ELR (cell line): ENCODE data around the gene PTPRT.

ENCODE experiments used
- DNase-seq: peaks from one replicate; pipeline ENCODE4 v3.0.0-alpha.2; 2015; ENCODE audit warnings: low read depth

Gene PTPRT

GRCh38 chr20:42795111-42795695 lies 394.5 kb downstream of the PTPRT start:
- DNase-seq, result no peak

GRCh38 chr20:42792052-42792451 lies 397.7 kb downstream of the PTPRT start:
- DNase-seq, result no peak

- DNase-seq, result no peak
Measured at GRCh38 chr20:42790111-42790510, 399.6 kb downstream of the PTPRT start.

- DNase-seq, result no peak
Measured at GRCh38 chr20:42788707-42789106, 401.0 kb downstream of the PTPRT start.

GRCh38 chr20:42785041-42785440 lies 404.7 kb downstream of the PTPRT start:
- no peak for DNase-seq

DNA sequence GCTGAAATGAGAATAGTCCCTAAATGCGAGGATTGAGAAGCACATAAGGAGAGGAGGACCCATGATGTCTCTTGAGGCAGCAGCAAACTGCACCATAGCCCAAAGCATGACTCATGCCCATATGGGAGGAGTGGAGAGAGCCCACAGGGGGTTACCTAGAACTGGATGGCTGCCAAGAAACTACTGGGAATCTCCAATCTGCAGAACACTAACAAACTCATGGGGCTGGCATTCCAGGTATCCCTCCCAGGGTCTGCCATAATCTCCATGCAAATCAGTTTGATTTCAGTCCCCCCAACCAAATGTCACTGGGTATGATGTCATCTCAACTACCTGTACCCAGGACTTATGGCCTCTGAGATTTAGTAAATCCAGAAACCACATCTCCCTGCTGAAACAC lies 410.5 kb downstream of the PTPRT start:
- DNase-seq, result no peak

GRCh38 chr20:42775866-42776265 lies 413.8 kb downstream of the PTPRT start:
- no peak for DNase-seq

DNA sequence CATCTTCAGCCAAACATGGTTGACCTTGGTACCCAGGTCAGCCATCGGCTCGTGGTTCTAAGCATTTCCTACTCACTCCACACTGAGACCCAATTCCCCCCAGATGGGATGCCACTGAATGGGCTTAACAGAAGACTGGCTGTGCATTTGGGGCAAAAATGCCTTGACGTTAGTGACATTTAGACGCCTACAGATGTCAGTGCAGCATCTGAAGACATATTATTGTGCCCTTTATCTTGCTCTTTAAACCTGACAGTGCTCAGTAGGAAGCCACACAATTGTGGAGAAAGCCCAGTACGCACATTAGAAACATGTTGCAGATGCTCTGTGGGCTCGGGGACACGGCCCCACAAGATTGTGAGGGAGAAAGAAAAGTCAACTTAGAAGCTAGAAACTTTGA lies 414.7 kb downstream of the PTPRT start:
- DNase-seq, result no peak

GRCh38 chr20:42763015-42763414 lies 426.7 kb downstream of the PTPRT start:
- DNase-seq, result no peak

DNA sequence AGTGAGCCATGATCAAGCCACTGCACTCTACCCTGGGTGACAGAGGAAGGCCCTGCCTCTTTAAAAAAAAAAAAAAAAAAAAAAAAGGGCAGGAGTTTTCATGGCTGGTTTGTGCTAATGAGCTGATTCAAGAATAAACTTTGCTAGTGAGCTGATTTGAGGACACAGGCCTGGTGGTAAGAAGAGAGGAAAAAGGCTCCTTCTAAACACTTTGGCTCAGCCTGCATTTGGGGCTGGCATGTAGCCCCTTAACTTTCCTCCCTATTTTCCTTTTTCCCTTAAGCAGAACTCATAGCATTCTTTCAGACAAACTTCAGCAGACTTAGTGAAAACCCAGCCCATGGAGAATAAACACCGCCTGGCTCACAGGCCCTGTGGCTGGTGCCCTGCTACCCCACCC lies 432.7 kb downstream of the PTPRT start:
- no peak for DNase-seq

DNA sequence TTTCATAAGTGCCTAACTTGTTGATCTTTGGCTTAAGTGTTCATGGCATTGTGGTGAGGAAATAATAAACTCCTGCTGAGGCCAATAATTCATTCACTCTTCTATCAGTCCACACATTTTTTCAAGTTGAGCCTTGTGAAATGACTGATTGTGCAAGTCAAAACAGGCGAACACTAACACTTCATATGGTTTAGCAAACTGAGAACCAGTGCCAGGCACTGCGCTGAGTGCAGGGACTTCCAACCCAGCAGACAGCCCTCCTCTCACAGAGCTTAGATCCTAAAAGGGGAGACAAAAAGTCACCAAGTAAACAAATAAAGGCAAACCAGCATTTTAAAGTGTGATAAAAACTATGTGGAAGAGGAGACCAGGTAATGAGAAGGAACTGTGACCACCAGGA lies 435.0 kb downstream of the PTPRT start:
- DNase-seq, result no peak

DNA sequence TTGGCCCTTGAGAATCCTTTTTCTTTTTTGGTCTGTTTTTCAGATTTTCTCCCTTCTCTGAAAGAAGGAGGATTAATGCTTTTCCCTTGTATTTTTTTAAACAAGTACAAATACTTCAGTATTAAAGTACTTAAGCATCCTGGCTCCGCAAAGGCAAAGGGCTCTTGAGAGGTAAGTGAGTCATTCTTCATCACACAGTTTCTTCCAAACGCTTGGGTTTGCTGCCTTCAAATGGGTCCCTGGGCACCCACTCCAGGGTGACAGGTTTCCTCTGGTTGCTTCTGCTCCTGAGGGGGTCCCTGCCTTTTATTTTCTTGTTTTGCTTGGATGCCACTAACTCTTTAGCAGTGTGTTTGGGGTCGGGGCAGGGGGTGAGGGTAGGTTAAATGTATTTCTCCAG lies 437.1 kb downstream of the PTPRT start:
- no peak for DNase-seq

DNA sequence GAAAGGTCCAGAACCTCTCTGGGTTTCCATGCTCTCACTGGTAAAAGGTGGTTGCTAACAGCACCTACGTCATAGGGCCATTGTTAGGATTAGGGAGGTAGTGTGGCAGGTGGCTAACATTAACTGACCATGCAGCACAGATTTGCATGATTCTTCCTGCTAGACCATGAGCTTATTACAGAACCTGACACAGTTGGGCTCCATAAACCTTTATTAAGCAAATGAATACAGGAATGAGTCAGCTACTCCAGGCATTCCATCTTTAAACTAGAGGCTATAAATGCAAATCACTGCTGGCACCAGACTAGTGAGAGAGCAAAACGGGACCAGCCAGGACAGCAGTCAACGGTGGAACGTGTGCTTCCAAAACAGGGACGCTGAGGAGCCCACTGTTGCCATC lies 440.1 kb downstream of the PTPRT start:
- no peak for DNase-seq

DNA sequence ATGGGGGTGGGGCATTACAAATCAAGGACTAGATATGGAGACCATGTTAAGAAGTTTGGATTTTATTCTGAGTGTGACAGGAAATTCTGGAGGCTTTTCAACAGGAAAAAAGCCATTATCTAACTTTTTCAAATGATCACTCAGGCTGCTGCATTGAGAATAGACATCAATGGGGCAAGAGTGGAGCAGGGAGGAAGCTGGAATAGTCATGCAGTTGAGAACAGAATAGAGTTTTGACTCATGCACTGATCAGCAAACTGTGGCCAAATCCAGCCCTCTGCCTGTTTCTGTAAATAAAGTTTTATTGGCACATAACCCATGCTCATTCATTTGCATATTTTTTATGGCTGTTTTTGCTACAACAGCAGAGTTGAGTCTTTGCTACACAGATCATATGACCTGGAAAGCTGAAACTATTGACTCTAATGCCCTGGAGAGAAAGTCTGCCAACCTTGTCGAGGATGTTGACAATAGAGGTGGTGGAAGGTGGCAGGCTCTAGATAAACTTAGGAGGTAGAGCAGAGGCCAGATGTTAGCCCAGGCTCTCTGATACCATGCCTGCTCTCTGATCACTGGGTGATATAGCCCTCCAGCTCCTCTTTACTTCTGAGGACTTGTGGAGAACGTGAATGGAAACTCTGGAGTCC lies 441.8 kb downstream of the PTPRT start:
- no peak for DNase-seq

DNA sequence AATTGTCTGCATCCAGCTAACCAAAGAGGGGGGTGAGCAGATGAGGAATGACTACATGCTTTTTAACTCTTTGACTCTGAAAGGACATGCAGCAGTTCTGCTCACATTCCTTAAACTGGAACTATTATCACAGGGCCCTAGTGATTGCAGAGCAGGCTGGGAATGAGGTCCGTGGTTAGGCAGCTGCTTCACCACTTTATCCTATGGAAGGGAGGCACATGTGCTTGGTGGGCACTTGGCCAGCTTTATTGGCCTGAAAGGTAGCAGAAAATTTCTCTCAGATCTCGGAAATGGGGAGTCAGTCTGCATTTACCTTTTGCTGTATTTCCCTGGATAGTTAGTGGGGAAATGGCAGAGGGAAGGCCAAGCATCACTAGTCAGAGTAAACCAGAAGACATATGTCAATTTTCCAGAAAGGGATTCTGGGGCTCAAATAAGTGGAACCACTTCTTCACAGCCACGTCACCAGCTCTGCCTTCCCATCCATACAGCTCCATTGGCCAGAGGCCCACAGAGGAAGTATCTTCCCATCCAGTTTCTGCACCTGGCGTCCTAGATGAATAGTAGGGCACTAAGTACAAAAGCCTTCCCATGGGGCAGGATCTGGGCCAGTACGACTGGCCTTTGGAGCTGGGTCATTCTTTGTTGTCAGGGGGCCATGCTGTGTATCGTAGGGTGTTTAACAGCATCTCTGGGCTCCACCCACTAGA lies 444.8 kb downstream of the PTPRT start:
- DNase-seq, result no peak

DNA sequence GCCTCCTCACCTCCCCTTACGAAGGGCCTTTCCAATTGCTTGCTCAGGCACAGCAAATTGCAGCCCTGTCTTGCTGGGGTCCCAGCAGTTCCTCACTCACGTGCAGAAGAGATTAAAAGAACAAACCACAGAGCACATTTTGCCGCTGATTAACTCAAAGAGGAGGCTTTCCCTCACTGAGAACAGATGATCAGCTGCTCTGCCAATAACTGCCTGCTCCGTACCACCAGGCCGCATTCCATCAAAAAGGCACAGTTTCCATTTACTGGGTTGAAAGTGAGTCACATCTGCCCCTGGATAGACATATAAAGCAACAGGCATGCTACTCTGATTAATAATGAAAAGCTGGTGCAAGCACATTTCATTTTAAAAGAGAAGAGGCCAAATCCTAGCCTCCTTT lies 446.8 kb downstream of the PTPRT start:
- DNase-seq, result no peak

GRCh38 chr20:42741906-42742305 lies 447.8 kb downstream of the PTPRT start:
- DNase-seq, result no peak

DNA sequence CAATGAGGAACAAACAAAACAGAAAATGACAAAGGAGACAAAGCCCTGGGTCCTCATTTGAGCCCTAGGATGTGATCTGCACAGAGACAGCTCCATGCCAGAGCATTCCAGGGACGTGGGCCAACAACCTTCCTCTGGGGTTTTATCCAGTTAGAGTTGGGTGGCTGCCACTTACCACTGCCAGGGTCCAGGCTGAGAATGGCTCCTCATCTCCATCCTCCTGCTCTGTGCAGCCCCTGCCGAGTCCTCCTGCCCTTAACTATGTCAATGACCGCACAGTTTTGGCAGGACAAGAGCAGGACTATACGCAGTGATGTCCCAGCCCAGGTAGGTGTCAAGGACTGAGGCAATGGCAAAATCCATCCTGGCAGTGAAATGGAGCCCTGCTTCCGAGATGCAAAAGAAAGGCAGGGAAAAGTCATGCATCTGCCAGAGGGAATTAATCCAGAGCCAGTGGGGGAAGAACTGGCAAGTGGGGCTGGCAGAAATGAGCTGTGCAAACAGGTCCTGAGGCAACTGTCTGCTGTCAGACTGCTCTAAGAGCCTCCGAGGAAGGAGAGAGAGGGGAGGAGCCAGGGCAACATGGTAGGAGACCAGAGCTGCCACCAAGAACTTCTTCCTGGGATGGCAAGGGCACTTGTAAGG lies 449.4 kb downstream of the PTPRT start:
- no peak for DNase-seq

DNA sequence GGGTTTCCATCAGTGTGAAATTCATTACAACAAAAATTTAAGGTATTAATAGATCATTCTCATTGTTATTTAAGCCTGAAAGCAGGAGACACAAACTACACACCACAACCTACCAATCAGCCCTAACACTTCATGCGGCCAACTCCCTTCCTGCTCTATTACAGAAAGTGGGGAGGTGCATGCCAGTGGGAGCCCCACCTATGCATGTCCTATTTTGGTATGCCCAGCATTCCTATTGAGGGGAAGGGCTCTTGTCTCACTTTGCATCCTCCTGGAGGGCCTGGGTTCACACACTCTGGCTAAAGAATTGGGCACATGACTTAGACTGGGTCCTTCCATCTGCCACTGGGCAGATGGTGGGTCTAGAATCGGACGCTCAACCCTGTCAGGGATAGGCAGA lies 450.0 kb downstream of the PTPRT start:
- no peak for DNase-seq

DNA sequence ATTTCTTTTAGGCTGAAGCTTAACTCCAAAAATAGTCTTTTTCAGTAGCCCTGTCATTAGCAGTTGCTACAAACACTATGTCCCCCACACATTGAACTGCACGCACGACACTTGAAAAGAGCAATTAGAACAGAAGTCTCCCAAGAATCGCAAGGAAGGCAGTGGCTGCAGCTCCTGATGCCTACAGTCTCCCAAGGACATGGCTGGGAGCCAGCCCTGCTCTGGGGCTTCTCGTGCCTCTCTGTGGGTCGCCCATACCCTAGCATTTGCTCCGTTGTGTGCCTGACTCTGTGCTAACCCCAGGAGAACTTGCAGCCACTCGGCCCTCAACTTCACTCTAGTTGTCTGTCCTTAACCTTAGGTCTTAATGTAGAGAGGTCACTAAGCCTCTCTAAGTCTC lies 454.2 kb downstream of the PTPRT start:
- DNase-seq, result no peak

- DNase-seq, result no peak
Measured at GRCh38 chr20:42734660-42735368, 454.9 kb downstream of the PTPRT start.

DNA sequence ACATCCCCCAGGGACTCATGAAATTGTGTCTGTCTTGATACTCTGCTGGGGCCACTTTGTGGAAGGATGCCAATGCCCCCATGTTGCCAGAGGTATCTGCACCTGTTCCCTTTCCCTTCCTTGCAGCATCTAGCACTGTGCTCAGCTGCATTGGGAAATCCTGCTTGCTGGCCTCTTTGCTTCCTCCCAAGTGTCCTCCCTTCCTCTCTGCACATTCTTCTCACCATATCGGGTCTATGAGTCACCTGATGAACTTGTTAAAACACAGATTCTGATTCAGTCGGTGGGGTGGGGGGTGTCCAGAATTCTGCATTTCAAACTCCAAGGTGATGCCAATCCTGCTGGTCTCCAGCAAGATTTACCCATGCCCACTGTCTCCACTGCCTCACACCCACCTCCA lies 467.8 kb downstream of the PTPRT start:
- DNase-seq, result no peak
